DND-41 (cell line): ENCODE measurements around the gene SLC35F4.

Experiments
- EZH2 ChIP-seq: IDR thresholded peaks from 3 replicates; pipeline ENCODE4 v1.6.1; 2012; ENCODE audit warnings: borderline replicate concordance, low read depth, mild to moderate bottlenecking, moderate library complexity, low read length, inconsistent platforms; ENCODE audit not compliant: severe bottlenecking
- TF ChIP-seq, protein P1 (sequence below): IDR thresholded peaks from 2 replicates; pipeline ENCODE4 v1.5.1; 2012; ENCODE audit warnings: borderline replicate concordance, low read length, moderate library complexity, mild to moderate bottlenecking; ENCODE audit not compliant: poor library complexity, severe bottlenecking; ENCODE audit errors: extremely low read depth

- TF ChIP-seq, protein P1, sequence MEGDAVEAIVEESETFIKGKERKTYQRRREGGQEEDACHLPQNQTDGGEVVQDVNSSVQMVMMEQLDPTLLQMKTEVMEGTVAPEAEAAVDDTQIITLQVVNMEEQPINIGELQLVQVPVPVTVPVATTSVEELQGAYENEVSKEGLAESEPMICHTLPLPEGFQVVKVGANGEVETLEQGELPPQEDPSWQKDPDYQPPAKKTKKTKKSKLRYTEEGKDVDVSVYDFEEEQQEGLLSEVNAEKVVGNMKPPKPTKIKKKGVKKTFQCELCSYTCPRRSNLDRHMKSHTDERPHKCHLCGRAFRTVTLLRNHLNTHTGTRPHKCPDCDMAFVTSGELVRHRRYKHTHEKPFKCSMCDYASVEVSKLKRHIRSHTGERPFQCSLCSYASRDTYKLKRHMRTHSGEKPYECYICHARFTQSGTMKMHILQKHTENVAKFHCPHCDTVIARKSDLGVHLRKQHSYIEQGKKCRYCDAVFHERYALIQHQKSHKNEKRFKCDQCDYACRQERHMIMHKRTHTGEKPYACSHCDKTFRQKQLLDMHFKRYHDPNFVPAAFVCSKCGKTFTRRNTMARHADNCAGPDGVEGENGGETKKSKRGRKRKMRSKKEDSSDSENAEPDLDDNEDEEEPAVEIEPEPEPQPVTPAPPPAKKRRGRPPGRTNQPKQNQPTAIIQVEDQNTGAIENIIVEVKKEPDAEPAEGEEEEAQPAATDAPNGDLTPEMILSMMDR, result no peak
- TF ChIP-seq EZH2, result no peak
These were observed 228.0 kb downstream of the SLC35F4 start for GRCh38 chr14:57637901-57638300.
